CD4-positive, alpha-beta T cell treated with Interferon gamma for 1 hour (primary cell): ENCODE data around the gene SDC1.

Experiments
- DNase-seq: peaks from one replicate; pipeline ENCODE4 v3.0.0-alpha.2; 2020

The SDC1 gene

DNA sequence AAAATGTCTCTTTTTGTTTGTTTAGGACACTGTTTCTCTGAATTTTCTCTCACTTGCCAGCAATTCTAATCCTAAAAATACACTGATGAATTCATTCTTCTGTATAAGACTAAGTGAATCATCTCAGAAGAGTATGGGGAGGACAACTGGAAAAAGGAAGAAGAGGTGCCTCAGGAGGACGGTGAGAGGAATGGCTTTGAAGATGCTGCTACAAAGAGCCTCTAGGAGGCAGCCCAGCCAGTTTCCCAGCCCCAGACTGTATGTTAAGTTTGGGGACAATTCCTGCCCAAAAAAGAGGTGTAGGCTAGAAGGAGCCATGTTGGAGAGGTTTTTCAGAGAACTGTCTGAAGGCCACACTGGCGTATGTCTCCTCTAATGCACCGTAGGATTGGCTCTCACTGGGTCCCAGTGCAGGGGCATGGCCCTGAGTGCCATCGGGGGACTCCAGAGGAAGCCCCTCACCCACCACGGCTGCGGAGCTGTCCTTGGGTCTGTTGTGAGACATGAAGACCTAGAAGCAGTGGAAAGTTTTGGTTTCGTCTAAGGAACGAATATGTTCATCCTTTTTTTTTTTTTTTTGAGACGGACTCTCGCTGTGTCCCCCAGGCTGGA is 3.1 kb upstream of the SDC1 start:
- no peak for DNase-seq

GRCh38 chr2:20226152-20226545 is 1.2 kb upstream of the SDC1 start:
- DNase-seq, result no peak

DNA sequence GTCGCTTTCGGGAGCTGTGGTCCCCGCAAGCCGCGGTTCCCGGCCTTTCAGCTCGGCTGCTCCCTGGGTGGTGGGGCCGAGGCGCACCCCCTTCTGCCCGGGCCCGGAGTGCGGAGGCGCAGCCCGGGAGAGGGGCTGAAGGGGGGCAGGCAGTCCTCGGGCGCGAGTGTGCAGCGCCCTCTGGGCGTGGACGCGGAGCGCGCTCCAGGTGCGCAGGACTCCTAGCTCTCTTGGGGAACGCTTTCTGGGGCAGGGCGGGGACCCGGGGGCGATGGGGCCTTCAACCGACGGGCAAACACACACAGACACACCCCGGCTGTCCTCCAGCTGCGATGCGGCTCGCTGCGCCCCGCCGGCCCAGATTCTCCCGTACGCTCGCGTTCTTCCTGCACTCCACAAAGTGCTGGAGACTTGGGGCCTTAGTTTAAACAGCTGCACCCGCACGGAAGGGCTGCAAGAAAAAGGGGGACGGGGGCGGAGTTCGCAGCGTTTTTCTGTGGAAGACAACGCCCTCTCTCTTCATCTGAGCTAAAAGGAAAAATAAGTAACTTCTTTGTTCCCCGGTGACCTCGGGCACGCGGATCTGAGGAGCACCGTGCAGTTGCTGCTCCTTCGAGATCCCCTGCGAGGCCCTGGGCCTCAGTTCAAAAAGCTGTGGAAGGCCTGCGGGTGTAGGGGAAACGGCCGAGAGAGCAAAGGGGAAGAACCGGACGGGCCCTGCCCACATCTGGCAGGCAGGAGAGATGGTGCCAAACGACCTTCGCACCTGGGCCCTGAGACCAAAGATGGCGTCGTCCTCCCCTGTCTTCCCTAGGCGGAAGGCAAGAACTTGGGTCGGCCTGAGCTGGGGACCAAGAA is 593 bp upstream of the SDC1 start:
- DNase-seq, result no peak

DNA sequence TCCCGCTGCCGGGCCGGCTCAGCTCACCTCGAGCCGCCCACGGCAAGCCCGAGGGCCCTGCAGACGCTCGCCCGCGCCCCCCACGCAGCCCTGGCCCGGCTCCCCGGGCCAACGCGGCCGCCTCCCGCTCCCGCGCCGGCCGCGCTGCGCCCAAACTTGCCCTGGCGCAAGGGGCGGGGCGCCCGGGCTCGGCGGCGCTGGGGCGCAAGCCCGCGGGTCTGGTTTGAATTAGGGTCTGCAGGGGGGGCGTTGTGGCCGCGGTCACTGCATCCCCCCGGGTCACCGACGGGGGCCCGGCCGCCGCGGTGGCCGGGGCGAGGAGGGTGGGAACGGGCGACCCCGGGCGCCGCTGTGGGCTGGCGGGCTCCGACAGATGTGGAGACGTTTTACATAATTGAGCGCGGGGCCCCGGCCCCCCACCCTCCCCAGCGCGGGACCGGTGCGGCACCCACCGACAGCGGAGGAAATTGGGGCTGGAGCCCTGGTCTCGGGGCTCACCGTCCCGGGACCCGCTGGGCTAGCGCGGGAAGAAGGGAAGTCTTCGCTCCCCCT is 690 bp downstream of the SDC1 start:
- DNase-seq, result no peak

DNA sequence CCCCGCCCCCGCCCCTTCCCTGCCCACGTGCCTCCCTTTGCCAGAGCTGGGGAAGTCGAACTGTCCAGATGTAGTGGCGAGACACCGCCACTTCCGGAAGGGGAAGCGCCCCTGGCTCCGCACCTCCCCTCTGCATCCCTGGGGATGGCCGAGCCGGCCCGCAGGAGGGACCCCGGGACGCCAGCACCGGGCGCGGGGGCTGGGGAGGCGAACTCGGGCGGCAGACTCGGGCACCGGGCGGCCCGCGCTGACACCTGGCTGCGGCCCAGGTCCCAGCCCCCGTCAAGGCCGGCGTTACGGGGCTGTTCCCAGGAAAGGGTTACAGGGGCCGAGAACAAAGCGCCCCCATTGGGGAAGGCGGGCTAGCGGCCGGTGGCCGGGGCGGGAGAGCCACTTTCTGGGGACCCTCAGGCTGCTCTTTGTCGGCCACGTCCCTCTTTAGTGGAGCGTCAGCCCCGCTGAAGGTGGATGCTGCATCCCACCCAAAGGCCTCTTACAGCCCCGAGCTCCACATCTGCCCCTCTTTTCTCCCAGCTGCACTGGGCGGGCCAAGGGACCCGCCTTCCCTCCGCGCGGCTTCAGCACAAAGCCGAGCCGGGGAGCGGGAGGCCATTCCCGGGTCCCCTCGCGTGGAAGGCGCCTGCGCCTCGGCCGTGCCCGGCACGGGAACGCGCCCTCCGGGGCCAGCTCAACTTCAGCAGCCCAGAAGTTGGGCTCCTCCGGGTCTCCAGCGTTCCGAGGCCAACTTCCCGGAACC is 1.3 kb downstream of the SDC1 start:
- DNase-seq, result no peak

GRCh38 chr2:20222769-20223406 is 2.0 kb downstream of the SDC1 start:
- DNase-seq, result no peak

GRCh38 chr2:20222014-20222768 is 2.7 kb downstream of the SDC1 start:
- no peak for DNase-seq

GRCh38 chr2:20221555-20221973 is 3.4 kb downstream of the SDC1 start:
- no peak for DNase-seq

DNA sequence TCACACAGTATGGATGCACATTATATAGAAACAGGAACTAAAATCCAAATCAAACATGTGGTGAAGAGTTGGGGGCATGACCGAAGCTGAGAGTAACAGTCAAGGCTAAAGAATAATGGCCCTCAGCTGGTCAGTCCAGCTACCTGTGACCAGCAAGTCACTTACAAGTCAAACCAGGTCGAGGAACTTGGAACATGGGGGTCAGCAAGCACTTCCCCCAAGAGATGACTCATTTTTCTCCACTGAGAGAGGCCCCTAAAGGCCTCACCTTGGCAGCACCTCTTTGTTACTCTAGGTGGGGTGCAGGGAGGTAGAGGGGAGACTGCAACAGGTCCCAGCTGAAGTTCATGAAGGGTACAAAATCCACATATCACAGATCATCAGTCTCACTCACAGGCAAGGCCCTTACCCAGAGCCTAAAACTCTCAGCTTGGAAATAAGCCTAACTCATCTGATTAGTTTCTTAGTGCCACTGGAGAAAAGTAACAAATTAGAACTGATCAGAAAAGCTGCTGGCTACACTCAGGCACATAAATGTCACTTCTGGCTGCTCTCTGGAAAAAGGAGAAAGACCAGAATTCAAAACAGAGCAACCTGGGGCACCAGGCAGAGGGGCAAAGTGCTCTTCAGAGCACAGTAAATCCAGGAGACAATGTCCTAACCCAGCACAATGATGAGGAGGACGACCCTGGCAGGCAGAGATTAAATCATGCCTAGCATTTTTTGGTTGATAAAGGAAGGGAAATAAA is 4.0 kb downstream of the SDC1 start:
- no peak for DNase-seq

GRCh38 chr2:20219763-20220380 is 5.1 kb downstream of the SDC1 start:
- DNase-seq, result no peak

DNA sequence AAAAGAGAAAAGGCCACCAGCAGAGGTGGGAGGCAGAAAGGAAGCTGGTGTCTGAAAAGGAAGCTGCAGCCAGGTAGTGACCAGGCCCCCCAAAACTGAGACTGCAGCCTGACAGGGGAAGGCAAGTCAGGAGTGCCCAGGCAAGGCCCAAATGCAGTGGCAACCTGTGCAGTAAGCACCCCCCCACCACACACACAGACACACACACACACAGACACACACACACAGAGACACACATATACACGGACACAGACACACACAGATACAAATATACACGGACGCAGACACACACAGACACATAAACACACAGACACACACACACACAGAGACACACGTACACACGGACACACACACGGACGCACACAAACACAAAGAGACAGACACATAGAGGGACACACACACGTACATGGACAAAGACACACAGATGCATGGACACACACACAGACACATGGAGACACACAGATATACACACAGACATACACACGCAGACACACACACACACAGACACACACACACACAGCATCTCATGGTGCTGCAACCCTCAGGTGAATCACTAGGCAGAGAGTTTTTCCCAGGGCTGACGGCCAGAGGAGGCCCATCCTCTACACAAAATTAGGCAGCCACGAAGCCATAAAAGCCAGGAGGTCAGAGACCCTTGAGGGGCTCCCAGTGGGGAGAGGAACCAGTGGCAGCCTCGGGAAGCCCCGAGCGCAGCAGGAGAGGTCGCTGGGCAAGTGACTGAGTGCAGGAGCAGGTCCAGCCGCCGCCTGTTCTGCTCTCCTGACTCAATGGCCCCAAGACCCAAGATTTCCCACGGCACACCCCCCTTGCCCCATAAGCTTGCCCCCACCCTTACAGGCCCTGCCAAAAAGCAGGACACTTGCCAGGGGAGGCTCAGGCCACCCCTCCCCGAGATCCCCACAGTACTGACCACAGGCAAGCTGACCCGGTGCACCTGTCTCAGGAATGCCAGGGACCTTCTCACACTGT is 6.3 kb downstream of the SDC1 start:
- no peak for DNase-seq

- no peak for DNase-seq
Measured at GRCh38 chr2:20217041-20217970, 7.6 kb downstream of the SDC1 start.

DNA sequence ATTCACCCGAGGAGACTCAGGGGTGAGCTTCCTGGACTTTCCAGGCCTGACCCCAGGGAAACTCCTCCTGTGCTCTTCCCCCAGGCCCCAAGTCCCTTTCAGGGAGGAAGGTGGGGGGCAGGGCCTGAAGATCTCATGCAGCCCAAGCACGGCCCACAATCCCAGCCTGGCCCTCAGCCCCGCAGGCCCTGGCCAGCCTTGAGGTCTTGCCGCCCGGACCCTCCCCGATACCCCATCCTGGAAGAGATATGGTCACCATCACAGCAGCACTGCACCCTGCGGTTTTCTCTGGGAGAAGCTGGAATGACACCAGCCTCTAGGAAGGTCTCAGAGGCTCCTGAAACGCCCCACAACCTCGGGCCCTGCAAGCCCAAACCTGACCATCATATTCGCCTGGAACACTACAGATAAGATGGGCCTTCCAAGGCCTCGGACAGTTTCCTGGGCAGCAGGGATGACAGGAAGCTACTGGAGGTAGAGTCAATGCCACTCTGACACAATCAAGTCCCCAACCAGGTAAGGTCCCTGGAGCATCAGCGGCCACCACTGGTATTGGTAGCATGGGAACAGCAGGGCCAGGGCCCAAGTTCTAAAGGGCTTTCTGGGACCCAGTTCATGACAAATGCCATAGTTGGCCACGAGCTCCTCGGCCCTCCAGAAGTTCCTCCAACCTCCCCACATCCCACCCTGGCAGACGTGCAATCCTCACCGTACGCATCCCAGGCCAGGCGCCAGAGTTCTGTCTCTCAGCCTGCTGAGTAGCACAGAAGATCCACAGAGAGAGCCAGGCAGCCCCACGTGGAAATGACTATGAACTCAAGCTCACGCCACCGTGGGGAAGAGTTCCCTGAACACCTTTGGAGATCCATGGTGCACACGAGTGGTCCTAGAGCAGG is 8.6 kb downstream of the SDC1 start:
- DNase-seq, result no peak

DNA sequence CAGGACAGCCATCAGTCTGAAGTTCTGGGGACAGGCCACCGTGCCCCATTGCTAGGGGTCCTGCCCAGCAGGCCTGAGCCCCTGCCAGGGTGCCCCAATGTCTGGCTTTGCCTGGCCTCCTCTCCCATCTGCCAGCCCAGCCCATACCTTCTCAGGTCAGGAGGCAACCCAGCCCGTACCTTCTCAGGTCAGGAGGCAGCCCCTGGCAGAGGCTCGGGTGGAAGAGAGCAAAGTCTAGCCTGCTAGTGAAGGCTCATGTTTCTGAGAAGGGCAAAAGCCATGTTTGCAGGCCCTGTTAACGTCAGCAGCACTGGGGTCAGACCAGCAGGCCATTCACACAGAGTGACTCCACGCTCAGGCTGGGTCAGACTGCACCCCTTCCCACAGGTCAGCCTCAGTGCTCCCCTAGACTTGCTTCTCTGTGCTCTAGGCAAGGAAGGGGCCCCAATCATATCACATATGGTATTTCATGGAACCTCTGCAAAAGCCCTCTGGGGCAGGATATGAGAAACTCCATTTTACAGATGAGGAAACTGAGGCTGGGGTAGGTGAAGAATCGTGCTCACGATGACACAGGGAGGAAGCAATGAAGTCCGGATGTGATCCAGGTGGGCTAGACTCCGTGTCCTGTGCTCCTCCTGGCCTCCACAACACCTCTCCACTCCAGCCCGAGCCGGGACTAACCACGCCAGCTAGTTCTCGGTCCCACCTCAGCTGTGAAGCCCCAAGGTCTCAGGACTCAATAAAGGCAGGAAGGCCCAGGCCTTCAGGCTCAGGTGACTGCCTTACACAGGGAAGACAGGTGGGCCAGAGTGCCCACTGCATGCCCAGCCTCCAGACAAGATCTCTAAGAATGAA is 9.5 kb downstream of the SDC1 start:
- no peak for DNase-seq

GRCh38 chr2:20214566-20215182 is 10.3 kb downstream of the SDC1 start:
- DNase-seq, result no peak
